ENCODE measurements around the gene NINL. TPM values are rescaled to one million over a fixed set of nuclear protein-coding genes. Genes with fewer than 3 reads are reported as not detected.

The NINL gene
- total RNA-seq, 2 experiments from 2014 or later = 2.0 to 2.2 TPM

GRCh38 chr20:25537890-25538289, 47.4 kb downstream of the NINL start:
- Mint-ChIP-seq H3K4me3 (no peak overlapping the region), H3K4me1 (peaks cover 6% of the 10 kb centered on the region), H3K27me3 (no peaks in the 10 kb centered on the region)

DNA sequence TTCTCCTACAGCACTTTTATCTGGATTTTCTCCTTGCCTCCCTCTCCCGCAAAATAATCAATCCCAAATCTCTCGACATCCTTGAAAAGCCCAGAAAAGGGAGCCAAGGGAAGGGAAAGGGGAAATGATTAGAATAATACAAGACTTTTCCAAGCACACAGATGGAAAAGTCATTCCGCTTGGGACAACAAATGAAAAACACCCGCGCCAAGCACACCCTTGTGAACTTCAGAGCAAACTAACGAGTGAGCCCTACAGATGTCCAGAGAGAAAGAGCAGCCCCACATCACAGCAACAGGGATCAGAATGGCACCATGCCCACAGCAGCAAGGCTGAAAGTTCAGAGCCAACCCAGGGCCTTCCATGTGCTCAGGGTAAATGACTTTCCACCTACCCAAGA, 49.6 kb downstream of the NINL start:
- no peaks in the 10 kb centered on the region for H3K27me3 Mint-ChIP-seq

More at GRCh38 chr20:25537890-25538289, 47.4 kb downstream of the NINL start:
- Mint-ChIP-seq H3K9me3 (no peaks in the 10 kb centered on the region), H3K27ac (no peak overlapping the region), H3K36me3 (no peaks in the 10 kb centered on the region)
- no peak for DNase-seq

GRCh38 chr20:25534845-25535244, 50.5 kb downstream of the NINL start:
- H3K27me3 Mint-ChIP-seq = no peaks in the 10 kb centered on the region
- peaks cover 2% of the 10 kb centered on the region for H3K4me1 Mint-ChIP-seq
- no peak overlapping the region for H3K27ac Mint-ChIP-seq
- peaks cover 8% of the 10 kb centered on the region for H3K9me3 Mint-ChIP-seq
- H3K4me3 Mint-ChIP-seq = no peak overlapping the region
- H3K36me3 Mint-ChIP-seq = peaks cover 5% of the 10 kb centered on the region
- no peak for DNase-seq

More for the DNA sequence above, 49.6 kb downstream of the NINL start:
- no peak overlapping the region for H3K4me3 Mint-ChIP-seq
- H3K27ac Mint-ChIP-seq = no peak overlapping the region
- H3K9me3 Mint-ChIP-seq = no peaks in the 10 kb centered on the region
- peaks cover 2% of the 10 kb centered on the region for H3K4me1 Mint-ChIP-seq
- peaks cover 2% of the 10 kb centered on the region for H3K36me3 Mint-ChIP-seq
- no peak for DNase-seq

DNA sequence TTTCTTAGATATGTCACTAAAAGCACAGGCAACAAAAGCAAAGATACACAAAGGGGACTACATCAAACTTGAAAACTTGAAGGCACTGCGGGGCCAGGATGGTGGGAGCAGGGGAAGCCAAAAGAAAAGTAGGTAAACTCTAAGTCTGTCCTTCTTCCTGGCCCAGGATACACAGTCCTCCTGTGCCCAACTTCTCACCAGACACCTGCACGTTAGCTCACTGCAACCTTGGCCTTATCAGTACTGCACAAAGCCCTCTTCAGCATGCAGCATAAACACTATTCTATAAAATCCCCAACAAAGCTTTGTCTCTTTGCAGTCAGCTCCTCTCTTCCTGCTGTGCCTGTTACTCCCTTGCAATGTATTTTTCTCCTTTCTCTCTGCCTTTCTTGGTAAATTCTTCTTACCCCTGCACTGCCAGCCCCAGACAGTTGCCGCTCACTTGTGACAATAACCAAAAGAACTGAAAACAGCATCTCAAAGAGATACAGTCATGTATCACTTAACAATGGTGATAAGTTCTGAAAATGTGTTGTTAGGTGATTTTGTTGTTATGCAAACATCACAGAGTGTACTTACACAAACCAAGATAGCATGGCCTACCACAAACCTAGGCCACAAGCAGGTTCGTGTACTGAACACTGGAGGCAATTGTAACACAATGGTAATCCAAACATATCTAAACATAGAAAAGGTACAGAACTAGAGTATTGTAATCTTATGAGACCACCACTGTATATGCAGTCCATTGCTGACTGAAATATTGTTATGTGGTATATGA, 51.2 kb downstream of the NINL start:
- Mint-ChIP-seq H3K36me3 (peaks cover 5% of the 10 kb centered on the region), H3K27me3 (no peaks in the 10 kb centered on the region), H3K9me3 (peaks cover 8% of the 10 kb centered on the region), H3K4me3 (no peak overlapping the region), H3K27ac (no peak overlapping the region), H3K4me1 (peaks cover 2% of the 10 kb centered on the region)
- no peak for DNase-seq

GRCh38 chr20:25532971-25533391, 52.4 kb downstream of the NINL start:
- no peak overlapping the region for H3K4me3 Mint-ChIP-seq
- H3K27ac Mint-ChIP-seq = no peak overlapping the region
- H3K27me3 Mint-ChIP-seq = no peaks in the 10 kb centered on the region
- H3K9me3 Mint-ChIP-seq = peaks cover 8% of the 10 kb centered on the region
- H3K4me1 Mint-ChIP-seq = peaks cover 2% of the 10 kb centered on the region
- DNase-seq = no peak
- peaks cover 5% of the 10 kb centered on the region for H3K36me3 Mint-ChIP-seq

- no peak for DNase-seq
- Mint-ChIP-seq H3K4me1 (peaks cover 2% of the 10 kb centered on the region), H3K9me3 (peaks cover 8% of the 10 kb centered on the region), H3K27ac (no peak overlapping the region), H3K27me3 (no peaks in the 10 kb centered on the region), H3K36me3 (peaks cover 5% of the 10 kb centered on the region), H3K4me3 (no peak overlapping the region)
Measured at GRCh38 chr20:25532015-25532751, 53.1 kb downstream of the NINL start.

GRCh38 chr20:25529295-25529951, 55.9 kb downstream of the NINL start:
- DNase-seq = no peak
- H3K4me3 Mint-ChIP-seq = no peak overlapping the region
- H3K27me3 Mint-ChIP-seq = no peaks in the 10 kb centered on the region
- H3K27ac Mint-ChIP-seq = no peak overlapping the region
- peaks cover 2% of the 10 kb centered on the region for H3K4me1 Mint-ChIP-seq
- H3K36me3 Mint-ChIP-seq = peaks cover 5% of the 10 kb centered on the region
- peaks cover 8% of the 10 kb centered on the region for H3K9me3 Mint-ChIP-seq

DNA sequence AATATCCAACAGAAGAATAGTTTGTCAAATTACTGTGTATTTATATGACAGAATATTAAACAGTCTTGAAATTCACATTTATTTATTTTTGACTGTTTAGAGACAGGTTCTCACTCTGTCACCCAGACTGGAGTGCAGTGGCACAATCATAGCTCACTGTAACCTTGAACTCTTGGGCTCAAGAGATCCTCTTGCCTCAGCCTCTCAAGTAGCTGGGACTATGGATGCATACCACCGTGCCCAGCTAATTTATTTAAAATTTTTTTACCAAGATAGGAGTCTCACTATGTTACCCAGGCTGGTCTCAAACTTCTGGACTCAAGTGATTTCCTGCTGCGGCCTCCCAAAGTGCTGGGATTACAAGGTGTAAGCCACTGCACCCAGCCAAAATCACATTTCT, 57.4 kb downstream of the NINL start:
- Mint-ChIP-seq H3K9me3 (peaks cover 8% of the 10 kb centered on the region), H3K36me3 (peaks cover 5% of the 10 kb centered on the region), H3K27me3 (no peaks in the 10 kb centered on the region), H3K4me3 (no peak overlapping the region), H3K27ac (no peak overlapping the region), H3K4me1 (no peaks in the 10 kb centered on the region)
- DNase-seq = no peak

GRCh38 chr20:25526446-25526845, 58.9 kb downstream of the NINL start:
- H3K36me3 Mint-ChIP-seq = peaks cover 3% of the 10 kb centered on the region
- DNase-seq = no peak
- H3K4me1 Mint-ChIP-seq = no peaks in the 10 kb centered on the region
- peaks cover 8% of the 10 kb centered on the region for H3K9me3 Mint-ChIP-seq
- no peaks in the 10 kb centered on the region for H3K27me3 Mint-ChIP-seq
- H3K4me3 Mint-ChIP-seq = no peak overlapping the region
- H3K27ac Mint-ChIP-seq = no peak overlapping the region

DNA sequence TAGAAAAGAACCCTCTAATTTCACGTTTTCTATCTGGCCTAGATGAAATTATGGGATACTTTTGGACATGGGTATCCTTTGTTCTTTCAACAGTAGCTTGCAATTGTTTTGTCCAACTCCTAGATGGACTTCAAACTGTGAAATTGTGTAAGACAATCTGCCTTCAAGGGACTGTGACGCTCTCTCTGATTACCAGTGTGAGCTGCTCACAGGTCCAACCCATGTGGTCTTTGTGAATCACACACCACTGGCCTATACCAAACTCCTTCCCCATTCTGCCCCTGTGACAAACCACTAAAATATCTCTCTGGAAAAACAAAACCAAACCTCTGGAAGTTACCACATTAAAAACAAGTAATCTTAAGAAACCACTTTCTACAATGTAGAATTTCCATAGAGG, 59.5 kb downstream of the NINL start:
- Mint-ChIP-seq H3K4me1 (no peaks in the 10 kb centered on the region), H3K9me3 (peaks cover 8% of the 10 kb centered on the region), H3K36me3 (peaks cover 3% of the 10 kb centered on the region), H3K4me3 (no peak overlapping the region), H3K27ac (no peak overlapping the region), H3K27me3 (no peaks in the 10 kb centered on the region)
- no peak for DNase-seq

GRCh38 chr20:25525295-25525694, 60.0 kb downstream of the NINL start:
- no peak overlapping the region for H3K27ac Mint-ChIP-seq

GRCh38 chr20:25521382-25521781, 63.9 kb downstream of the NINL start:
- no peak overlapping the region for H3K27ac Mint-ChIP-seq
- no peaks in the 10 kb centered on the region for H3K4me1 Mint-ChIP-seq
- H3K27me3 Mint-ChIP-seq = no peaks in the 10 kb centered on the region
- DNase-seq = no peak
- H3K9me3 Mint-ChIP-seq = no peaks in the 10 kb centered on the region
- H3K4me3 Mint-ChIP-seq = no peak overlapping the region
- peaks cover 10% of the 10 kb centered on the region for H3K36me3 Mint-ChIP-seq

More at GRCh38 chr20:25525295-25525694, 60.0 kb downstream of the NINL start:
- no peaks in the 10 kb centered on the region for H3K4me1 Mint-ChIP-seq
- no peaks in the 10 kb centered on the region for H3K27me3 Mint-ChIP-seq
- no peak for DNase-seq
- H3K4me3 Mint-ChIP-seq = no peak overlapping the region
- peaks cover under 1% of the 10 kb centered on the region for H3K36me3 Mint-ChIP-seq
- peaks cover 3% of the 10 kb centered on the region for H3K9me3 Mint-ChIP-seq

DNA sequence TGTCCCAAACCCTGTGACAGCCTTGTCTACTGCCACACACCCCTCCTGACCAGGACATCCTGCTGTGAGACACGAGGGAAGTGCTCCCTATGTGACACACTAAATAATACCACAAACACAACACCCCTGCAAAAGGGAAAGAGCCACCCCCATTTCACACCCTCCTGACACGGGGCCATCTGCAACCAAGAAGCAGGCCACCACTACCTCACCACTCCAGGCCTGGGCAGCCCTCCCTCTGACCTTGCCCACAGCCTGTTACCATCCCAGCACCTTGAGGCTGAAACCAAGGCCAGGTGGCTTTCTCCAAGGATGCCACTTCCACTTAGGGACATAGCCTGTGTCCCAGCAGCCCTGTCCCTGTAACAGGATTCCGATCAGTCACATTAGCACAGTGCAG, 68.2 kb downstream of the NINL start:
- Mint-ChIP-seq H3K36me3 (peaks cover 40% of the 10 kb centered on the region), H3K27ac (no peak overlapping the region), H3K4me1 (no peaks in the 10 kb centered on the region), H3K27me3 (no peaks in the 10 kb centered on the region), H3K9me3 (peaks cover 28% of the 10 kb centered on the region), H3K4me3 (no peak overlapping the region)
- no peak for DNase-seq

DNA sequence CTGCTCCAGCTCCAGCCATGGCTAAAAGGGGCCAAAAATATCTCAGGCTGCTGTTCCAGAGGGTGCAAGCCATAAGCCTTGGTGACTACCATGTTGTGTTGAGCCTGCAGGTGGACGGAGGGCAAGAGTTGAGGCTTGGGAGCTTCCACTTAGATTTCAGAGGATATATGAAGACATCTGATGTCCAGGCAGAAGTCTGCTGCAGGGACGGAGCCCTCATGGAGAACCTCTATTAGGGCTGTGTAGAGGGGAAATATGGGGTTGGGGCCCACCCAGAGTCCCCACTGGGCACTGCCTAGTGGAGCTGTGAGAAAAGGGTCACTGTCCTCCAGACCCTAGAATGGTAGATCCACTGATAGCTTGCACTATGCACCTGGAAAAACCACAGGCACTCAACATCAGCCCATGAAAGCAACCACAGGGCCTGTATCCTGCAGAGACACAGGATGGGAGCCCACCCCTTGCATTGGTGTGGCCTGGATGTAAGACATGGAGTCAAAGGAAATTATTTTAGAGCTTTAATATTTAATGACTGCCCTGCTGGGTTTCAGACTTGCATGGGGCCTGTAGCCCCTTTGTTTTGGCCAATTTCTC, 70.5 kb downstream of the NINL start:
- H3K4me1 Mint-ChIP-seq = no peaks in the 10 kb centered on the region
- peaks cover 45% of the 10 kb centered on the region for H3K36me3 Mint-ChIP-seq
- no peak overlapping the region for H3K27ac Mint-ChIP-seq
- H3K4me3 Mint-ChIP-seq = no peak overlapping the region
- DNase-seq = no peak
- H3K27me3 Mint-ChIP-seq = no peaks in the 10 kb centered on the region
- peaks cover 28% of the 10 kb centered on the region for H3K9me3 Mint-ChIP-seq

DNA sequence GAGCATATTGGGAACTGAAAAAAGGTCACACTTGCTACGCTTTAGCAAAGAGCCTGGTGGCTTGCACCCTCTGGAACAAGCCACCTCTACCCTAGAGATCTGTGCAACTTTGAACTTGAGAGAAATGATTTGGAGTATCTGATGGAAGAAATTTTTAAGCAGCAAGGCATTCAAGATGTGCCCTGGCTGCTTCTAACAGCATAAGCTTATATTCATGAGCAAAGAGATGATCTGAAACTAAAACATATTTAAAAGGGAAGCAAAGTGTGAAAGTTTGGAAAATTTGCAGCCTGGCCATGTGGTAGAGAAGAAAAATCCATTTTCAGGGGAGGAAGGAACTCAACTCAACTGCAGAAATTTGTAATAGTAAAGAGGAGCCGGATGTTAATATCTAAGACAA, 71.1 kb downstream of the NINL start:
- H3K36me3 Mint-ChIP-seq = peaks cover 45% of the 10 kb centered on the region

More for the DNA sequence above, 71.1 kb downstream of the NINL start:
- H3K4me1 Mint-ChIP-seq = no peaks in the 10 kb centered on the region
- H3K27ac Mint-ChIP-seq = no peak overlapping the region
- no peak overlapping the region for H3K4me3 Mint-ChIP-seq
- peaks cover 28% of the 10 kb centered on the region for H3K9me3 Mint-ChIP-seq
- H3K27me3 Mint-ChIP-seq = no peaks in the 10 kb centered on the region
- DNase-seq = no peak
